ENCODE measurements around the gene HYAL1. TPM values are rescaled to one million over a fixed set of nuclear protein-coding genes. Genes with fewer than 3 reads are reported as not detected.

HYAL1 gene
- total RNA-seq, 1 donor from 2014 or later = 0.22 TPM

DNA sequence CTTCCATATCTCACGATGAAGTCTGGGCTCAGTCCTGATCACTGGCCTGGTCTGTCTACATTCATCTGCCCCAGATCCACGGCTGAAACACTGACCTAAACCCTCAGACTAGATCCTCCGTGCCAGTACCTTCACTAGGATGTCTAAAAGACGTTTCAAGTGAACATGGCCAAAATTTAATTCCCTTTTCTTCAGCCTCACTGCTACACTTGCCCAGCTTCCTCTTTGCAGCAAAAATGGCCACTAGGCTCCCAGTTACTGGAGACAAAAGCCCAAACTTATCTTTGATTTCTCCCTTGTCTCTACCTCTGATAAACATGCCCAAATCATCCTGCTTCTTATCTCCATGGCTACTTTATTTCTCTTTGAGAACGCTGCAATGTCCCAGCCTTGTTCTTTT lies 35.6 kb upstream of the HYAL1 start:
- TF ChIP-seq, protein P1, sequence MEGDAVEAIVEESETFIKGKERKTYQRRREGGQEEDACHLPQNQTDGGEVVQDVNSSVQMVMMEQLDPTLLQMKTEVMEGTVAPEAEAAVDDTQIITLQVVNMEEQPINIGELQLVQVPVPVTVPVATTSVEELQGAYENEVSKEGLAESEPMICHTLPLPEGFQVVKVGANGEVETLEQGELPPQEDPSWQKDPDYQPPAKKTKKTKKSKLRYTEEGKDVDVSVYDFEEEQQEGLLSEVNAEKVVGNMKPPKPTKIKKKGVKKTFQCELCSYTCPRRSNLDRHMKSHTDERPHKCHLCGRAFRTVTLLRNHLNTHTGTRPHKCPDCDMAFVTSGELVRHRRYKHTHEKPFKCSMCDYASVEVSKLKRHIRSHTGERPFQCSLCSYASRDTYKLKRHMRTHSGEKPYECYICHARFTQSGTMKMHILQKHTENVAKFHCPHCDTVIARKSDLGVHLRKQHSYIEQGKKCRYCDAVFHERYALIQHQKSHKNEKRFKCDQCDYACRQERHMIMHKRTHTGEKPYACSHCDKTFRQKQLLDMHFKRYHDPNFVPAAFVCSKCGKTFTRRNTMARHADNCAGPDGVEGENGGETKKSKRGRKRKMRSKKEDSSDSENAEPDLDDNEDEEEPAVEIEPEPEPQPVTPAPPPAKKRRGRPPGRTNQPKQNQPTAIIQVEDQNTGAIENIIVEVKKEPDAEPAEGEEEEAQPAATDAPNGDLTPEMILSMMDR (IDR thresholded peaks at IDR 0.05) = no peak
- H3K4me3 Mint-ChIP-seq (ENCODE audit: unreplicated experiment) = peak overlapping the region; percentile 98
- H3K27me3 Mint-ChIP-seq (ENCODE audit: low read depth) = no peaks in the 10 kb centered on the region
- H3K27ac Mint-ChIP-seq (ENCODE audit: unreplicated experiment) = peak overlapping the region; percentile 75
- DNase-seq (ENCODE audit: low spot score) = no peak
- H3K36me3 Mint-ChIP-seq (ENCODE audit: low read depth) = no peaks in the 10 kb centered on the region
- H3K9me3 Mint-ChIP-seq (ENCODE audit: low read depth) = no peaks in the 10 kb centered on the region
- peaks cover 49% of the 10 kb centered on the region for H3K4me1 Mint-ChIP-seq (ENCODE audit: low read depth)

DNA sequence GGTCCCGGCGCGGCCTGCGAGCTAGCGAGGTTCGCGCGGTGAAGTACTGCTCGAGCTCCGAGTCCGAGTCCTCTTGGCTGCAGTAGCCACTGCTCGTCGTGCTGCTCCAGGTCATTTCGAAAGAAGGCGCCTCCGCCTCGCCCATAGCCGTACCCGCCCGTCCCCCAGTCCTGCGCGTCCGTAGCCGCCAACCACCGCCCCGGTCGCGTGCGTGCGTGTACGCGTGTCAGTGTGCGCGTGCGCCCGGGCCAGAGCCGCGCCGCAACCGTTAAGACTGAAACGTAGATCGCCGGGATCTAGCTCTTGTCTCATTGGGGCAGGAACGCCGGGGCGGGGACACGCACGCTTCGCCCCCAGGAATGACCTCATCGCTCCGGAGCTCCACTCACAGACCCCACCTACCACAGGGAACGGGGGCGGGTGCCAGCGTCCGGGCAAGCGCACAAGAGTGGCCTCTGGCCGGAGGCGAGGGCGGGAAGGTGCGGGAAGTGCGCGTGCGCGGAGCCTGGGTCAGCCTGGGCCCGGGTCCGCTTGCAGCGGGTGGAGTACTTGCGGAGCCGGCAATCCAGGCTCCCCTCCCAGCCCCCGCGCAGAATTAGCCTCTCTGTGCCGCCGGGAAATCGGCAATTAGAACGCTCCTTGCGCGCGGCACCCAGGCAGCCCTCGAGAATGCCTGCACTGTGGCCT lies 33.9 kb upstream of the HYAL1 start:
- peak overlapping the region; percentile 98 for H3K27ac Mint-ChIP-seq (ENCODE audit: unreplicated experiment)
- H3K36me3 Mint-ChIP-seq (ENCODE audit: low read depth) = no peaks in the 10 kb centered on the region
- peaks cover 55% of the 10 kb centered on the region for H3K4me1 Mint-ChIP-seq (ENCODE audit: low read depth)
- peak overlapping the region; percentile 98 for H3K4me3 Mint-ChIP-seq (ENCODE audit: unreplicated experiment)
- peak; percentile 100 for DNase-seq (ENCODE audit: low spot score)
- TF ChIP-seq, protein P1 (IDR thresholded peaks at IDR 0.05) = no peak
- no peaks in the 10 kb centered on the region for H3K9me3 Mint-ChIP-seq (ENCODE audit: low read depth)
- H3K27me3 Mint-ChIP-seq (ENCODE audit: low read depth) = no peaks in the 10 kb centered on the region

DNA sequence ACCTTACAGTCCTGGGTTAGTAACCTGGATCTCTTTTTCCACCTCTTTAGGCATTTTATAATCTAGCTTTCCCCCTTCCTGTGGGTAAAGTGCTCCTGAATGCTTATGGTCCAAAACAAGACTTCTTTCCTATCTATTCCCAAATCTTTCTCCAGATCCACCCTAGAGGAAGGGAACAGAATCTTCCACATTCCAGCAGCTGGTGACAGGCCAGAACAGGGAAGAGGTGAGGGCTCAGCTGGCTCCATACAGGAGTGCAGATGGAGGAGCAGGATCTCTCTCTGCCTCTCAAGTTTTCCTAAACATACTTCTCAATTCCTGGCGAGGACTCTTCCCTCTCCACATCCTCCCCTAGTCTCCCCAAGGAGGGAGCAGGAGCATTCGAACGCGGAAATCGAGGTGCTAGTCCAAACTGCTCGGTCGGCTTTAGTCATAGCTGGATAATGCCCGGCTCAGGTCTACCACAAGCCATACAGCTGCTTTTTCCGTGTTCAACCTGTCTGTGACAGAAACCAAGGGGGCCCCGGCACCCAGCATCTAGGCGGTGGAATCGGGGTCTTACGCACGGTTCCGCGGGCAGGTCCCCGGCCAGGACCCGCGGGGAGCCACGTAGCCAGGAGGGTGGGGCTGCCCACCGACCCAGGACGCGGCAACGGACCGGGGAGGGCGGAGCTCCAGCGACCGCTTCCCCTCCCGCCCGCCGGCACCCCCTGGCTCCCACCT lies 33.2 kb upstream of the HYAL1 start:
- TF ChIP-seq, protein P1 (IDR thresholded peaks at IDR 0.05) = no peak
- peaks cover 1% of the 10 kb centered on the region for H3K36me3 Mint-ChIP-seq (ENCODE audit: low read depth)
- peak overlapping the region; percentile 98 for H3K4me3 Mint-ChIP-seq (ENCODE audit: unreplicated experiment)
- H3K9me3 Mint-ChIP-seq (ENCODE audit: low read depth) = no peaks in the 10 kb centered on the region
- peaks cover 55% of the 10 kb centered on the region for H3K4me1 Mint-ChIP-seq (ENCODE audit: low read depth)
- peak overlapping the region; percentile 98 for H3K27ac Mint-ChIP-seq (ENCODE audit: unreplicated experiment)
- no peaks in the 10 kb centered on the region for H3K27me3 Mint-ChIP-seq (ENCODE audit: low read depth)
- DNase-seq (ENCODE audit: low spot score) = no peak

DNA sequence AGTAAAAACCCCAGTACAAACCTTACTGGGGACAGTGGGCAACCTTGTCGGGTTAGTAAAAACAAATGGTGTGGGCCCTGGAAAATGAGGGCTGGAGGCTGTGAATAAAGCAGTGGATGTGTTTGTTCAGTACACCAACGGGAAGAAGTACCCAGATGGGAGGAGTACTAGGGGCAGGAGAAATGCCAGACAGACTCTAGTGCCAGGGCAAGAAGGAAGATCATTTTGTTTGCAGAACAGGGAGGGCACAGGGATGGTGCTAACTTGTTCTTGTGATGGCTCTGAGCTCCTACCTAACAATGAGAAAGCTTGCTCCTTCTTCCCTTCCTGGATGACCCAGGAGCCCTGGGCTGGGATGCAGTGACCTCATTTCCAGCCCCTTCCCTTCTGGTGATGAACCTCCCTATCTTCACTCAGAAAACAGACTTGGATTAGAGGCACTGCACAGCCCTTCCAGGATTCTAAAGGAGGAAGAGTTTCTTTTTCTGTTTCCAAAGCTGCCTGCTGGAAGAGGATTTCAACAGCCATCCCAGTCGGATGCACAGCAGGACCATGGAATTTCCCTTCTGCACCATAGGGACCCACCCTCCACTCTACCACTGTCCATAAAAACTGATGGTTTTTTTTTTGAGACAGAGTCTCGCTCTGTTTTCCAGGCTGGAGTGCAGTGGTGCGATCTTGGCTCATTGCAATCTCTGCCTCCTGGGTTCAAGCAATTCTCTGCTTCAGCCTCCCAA lies 31.1 kb upstream of the HYAL1 start:
- Mint-ChIP-seq H3K4me1 (ENCODE audit: low read depth) (peaks cover 49% of the 10 kb centered on the region), H3K9me3 (ENCODE audit: low read depth) (no peaks in the 10 kb centered on the region), H3K36me3 (ENCODE audit: low read depth) (peaks cover 4% of the 10 kb centered on the region), H3K27me3 (ENCODE audit: low read depth) (no peaks in the 10 kb centered on the region), H3K27ac (ENCODE audit: unreplicated experiment) (peak overlapping the region; percentile 98), H3K4me3 (ENCODE audit: unreplicated experiment) (peak overlapping the region; percentile 37)
- no peak for DNase-seq (ENCODE audit: low spot score)
- TF ChIP-seq, protein P1 (IDR thresholded peaks at IDR 0.05) = no peak

- Mint-ChIP-seq H3K27me3 (ENCODE audit: low read depth) (no peaks in the 10 kb centered on the region), H3K27ac (ENCODE audit: unreplicated experiment) (peak overlapping the region; percentile 70), H3K4me3 (ENCODE audit: unreplicated experiment) (peak overlapping the region; percentile 37), H3K4me1 (ENCODE audit: low read depth) (peaks cover 44% of the 10 kb centered on the region), H3K36me3 (ENCODE audit: low read depth) (peaks cover 4% of the 10 kb centered on the region), H3K9me3 (ENCODE audit: low read depth) (no peaks in the 10 kb centered on the region)
- TF ChIP-seq, protein P1 (IDR thresholded peaks at IDR 0.05) = no peak
- no peak for DNase-seq (ENCODE audit: low spot score)
Observed at GRCh38 chr3:50333744-50334328, 30.5 kb upstream of the HYAL1 start.

All from chondrocyte (in vitro differentiated cells).